Erythroblast (primary cell): ENCODE data around the gene OR10X1.

Experiments used
- GATA1 ChIP-seq: IDR thresholded peaks from 2 replicates; pipeline ENCODE4 v1.6.1; 2011; ENCODE audit warnings: low read depth, mild to moderate bottlenecking, control low read depth, low read length, moderate library complexity
- POLR2A ChIP-seq: IDR thresholded peaks from 2 replicates; pipeline ENCODE4 v1.6.1; 2011; ENCODE audit warnings: mild to moderate bottlenecking, low read length

DNA sequence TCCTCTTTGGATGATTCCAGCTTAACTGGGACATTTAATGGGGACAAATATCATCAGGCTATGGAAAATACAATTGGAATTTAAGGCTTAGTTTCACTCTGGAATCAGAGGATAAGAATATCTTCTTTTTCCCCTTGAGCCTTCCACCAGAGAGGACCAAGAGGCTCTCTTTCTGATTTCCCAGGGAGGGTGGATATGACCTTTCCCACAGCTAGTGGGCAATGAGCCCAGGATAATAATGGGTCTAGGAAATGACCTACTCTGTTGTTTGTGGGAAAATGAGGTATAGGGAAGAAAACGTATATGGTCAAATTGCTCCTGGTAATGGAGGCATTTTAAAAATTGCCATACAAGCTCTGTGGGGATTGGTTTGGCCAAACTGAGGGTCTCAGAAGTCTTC lies 27.4 kb downstream of the OR10X1 start:
- no peak for TF ChIP-seq POLR2A
- TF ChIP-seq GATA1 = no peak
